Stimulated activated memory B cell treated with anti-CD40 and anti-IgM and Interleukin-4, amounts not matched to agents 10 μg/mL and 1 μg/mL and 100 μg/mL, for 72 hours (primary cell): ENCODE data around the gene CD4.

Experiments
- ATAC-seq: fragments of 150-1000 bp; cut with Tn5 transposase; 2 replicates; pipeline ENCODE4 v1.10.0; 2021
- H3K27ac Mint-ChIP-seq: one replicate; pipeline ENCODE4 v1.8.0; 2022; ENCODE audit warnings: mild to moderate bottlenecking, mixed read lengths
- H3K27me3 Mint-ChIP-seq: one replicate; pipeline ENCODE4 v1.8.0; 2022; ENCODE audit warnings: mixed read lengths
- H3K36me3 Mint-ChIP-seq: one replicate; pipeline ENCODE4 v1.8.0; 2022; ENCODE audit warnings: mixed read lengths
- H3K4me1 Mint-ChIP-seq: one replicate; pipeline ENCODE4 v1.8.0; 2022; ENCODE audit warnings: mixed read lengths
- H3K4me3 Mint-ChIP-seq: one replicate; pipeline ENCODE4 v1.8.0; 2022; ENCODE audit warnings: mild to moderate bottlenecking, moderate library complexity, mixed read lengths
- H3K9me3 Mint-ChIP-seq: one replicate; pipeline ENCODE4 v1.8.0; 2022; ENCODE audit warnings: mixed read lengths

Gene CD4

DNA sequence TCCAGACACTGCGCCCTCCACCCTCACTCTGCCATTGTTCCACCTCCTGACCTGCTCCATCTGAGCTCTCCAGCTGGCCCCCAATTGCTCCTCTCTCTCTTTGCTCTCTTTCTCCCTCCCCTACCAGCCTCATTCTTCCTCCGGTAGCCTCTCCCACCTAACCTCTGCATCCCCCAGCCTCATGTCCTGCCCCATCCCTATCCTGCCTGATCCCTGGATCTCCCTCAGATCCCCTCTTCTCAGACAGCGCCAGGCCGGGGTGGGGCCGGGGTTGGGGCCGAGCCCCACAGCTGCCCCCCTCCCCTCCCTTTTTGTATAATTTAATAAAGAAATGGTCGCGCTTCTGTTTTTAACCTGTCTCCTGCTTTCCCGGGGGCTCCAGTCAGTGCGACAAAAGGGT is 18.7 kb upstream of the CD4 start:
- no peak for ATAC-seq
- Mint-ChIP-seq H3K36me3 (no peaks in the 10 kb centered on the region), H3K9me3 (no peaks in the 10 kb centered on the region), H3K27ac (no peak overlapping the region), H3K4me3 (no peak overlapping the region), H3K27me3 (peaks cover 89% of the 10 kb centered on the region), H3K4me1 (peaks cover 53% of the 10 kb centered on the region)

DNA sequence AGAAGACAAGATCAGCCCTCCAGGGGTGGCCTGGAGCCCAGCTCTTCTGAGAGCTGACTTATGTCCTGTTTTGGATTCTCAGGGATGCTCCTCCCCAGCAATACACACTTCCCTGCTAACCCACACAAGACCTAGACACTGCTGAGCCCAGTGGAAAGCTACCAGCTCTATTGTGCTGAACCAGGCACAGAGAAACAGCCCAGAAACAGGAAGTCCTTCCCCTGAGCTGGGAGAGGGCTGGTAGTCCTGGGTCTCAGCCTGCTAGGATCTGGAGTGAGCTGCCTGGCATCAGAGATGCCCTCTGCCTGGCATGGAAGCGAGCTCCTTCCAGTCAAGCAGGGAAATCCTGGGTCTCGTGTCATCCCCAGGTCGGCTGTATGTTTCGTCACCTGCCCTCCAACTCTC is 18.2 kb upstream of the CD4 start:
- H3K9me3 Mint-ChIP-seq, result no peaks in the 10 kb centered on the region
- no peaks in the 10 kb centered on the region for H3K36me3 Mint-ChIP-seq
- peaks cover 91% of the 10 kb centered on the region for H3K27me3 Mint-ChIP-seq
- no peak overlapping the region for H3K4me3 Mint-ChIP-seq
- ATAC-seq, result no peak
- H3K4me1 Mint-ChIP-seq, result peaks cover 54% of the 10 kb centered on the region
- no peak overlapping the region for H3K27ac Mint-ChIP-seq

DNA sequence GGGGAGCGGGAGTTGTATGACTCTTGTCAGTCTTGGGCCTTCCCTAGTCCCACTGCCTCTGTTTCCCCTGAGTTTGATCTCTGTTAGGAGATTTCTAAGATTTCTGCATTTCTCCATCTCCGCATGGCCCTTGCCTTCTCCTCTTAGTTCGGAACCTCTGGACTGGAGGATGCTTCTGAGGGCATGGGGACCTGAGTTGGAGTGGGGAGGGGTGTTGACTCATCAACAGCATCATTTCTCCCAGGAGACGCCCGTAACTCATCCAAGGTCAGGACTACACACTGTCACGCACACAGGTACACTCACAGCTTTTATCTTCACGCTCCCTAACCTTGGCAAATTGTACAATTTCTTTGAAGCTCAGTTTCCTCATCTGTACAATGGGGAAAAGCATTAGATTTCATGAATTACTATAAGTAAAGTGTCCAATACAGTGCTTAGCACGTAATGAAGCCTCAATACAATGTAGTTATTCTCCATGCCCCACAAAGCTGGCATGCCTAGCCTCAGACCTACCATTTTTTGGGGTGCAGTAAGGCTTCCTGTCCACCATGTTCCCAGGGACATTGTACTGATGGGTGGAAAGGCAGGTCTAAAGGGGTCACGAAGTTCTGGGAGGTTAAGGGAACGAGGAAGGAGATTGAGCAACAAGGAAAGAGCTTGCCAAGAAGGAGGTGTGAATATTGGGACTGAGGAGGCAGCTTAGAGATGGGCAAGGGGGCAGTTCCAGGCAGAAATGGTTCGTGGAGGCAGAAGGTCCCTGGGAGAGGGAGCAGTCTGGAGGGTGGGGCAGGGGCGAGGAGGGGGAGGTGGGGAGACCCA is 17.6 kb upstream of the CD4 start:
- no peaks in the 10 kb centered on the region for H3K36me3 Mint-ChIP-seq
- peaks cover 97% of the 10 kb centered on the region for H3K27me3 Mint-ChIP-seq
- peaks cover 58% of the 10 kb centered on the region for H3K4me1 Mint-ChIP-seq
- peak overlapping the region; percentile 24 for H3K4me3 Mint-ChIP-seq
- no peaks in the 10 kb centered on the region for H3K9me3 Mint-ChIP-seq
- H3K27ac Mint-ChIP-seq, result no peak overlapping the region
- ATAC-seq, result no peak

DNA sequence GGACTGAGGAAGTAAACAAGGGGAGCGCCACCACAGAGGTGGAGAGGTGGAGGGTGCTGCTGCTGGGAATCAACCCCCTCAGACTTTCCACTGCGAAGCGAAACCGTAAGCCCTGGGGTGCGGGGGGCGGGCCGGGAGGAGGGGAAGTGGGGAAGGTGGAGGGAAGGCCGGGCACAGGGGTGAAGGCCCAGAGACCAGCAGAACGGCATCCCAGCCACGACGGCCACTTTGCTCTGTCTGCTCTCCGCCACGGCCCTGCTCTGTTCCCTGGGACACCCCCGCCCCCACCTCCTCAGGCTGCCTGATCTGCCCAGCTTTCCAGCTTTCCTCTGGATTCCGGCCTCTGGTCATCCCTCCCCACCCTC is 17.0 kb upstream of the CD4 start, which contains the start of gene LAG3:
Gene LAG3 (plus strand): TSS at position 190 of the 365 bp plus-strand sequence. CDS start 333 bp downstream, outside the sequence.
- ATAC-seq, result peak; percentile 38
- peaks cover 98% of the 10 kb centered on the region for H3K27me3 Mint-ChIP-seq
- H3K27ac Mint-ChIP-seq, result no peak within 1 kb of the TSS
- no peaks in the 10 kb centered on the region for H3K36me3 Mint-ChIP-seq
- H3K9me3 Mint-ChIP-seq, result no peaks in the 10 kb centered on the region
- peaks cover 53% of the 10 kb centered on the region for H3K4me1 Mint-ChIP-seq
- H3K4me3 Mint-ChIP-seq, result peak within 1 kb of the TSS; percentile 24

DNA sequence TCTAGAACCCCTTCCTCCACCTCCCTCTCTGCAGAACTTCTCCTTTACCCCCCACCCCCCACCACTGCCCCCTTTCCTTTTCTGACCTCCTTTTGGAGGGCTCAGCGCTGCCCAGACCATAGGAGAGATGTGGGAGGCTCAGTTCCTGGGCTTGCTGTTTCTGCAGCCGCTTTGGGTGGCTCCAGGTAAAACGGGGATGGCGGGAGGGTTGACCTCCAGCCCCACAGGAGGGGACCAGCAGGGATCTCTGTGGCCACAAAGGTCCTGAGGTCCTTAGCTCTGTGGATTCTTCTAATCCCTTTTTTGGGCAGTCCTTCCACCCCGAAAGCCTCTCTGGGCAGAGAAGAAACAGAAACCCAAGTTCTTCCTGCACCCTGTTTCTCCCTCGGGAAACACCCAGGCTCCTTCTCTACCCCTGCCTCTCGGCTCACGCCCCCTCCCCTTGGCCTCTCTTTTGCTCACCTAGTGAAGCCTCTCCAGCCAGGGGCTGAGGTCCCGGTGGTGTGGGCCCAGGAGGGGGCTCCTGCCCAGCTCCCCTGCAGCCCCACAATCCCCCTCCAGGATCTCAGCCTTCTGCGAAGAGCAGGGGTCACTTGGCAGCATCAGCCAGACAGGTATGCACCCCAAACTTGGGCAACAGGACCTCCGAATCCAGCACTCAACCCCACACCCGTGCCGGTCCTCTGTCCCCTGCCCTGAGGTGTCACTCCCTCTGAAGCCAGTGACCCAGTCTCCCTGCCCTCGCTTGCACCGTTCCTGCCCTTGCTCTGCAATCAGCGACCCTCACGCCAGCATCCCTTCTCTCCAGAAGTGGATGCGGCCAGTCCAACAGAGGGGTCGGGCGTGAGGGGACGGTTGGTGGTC is 16.4 kb upstream of the CD4 start:
- Mint-ChIP-seq H3K4me1 (peaks cover 47% of the 10 kb centered on the region), H3K9me3 (no peaks in the 10 kb centered on the region), H3K36me3 (no peaks in the 10 kb centered on the region), H3K4me3 (no peak overlapping the region), H3K27ac (no peak overlapping the region), H3K27me3 (peaks cover 98% of the 10 kb centered on the region)
- no peak for ATAC-seq

DNA sequence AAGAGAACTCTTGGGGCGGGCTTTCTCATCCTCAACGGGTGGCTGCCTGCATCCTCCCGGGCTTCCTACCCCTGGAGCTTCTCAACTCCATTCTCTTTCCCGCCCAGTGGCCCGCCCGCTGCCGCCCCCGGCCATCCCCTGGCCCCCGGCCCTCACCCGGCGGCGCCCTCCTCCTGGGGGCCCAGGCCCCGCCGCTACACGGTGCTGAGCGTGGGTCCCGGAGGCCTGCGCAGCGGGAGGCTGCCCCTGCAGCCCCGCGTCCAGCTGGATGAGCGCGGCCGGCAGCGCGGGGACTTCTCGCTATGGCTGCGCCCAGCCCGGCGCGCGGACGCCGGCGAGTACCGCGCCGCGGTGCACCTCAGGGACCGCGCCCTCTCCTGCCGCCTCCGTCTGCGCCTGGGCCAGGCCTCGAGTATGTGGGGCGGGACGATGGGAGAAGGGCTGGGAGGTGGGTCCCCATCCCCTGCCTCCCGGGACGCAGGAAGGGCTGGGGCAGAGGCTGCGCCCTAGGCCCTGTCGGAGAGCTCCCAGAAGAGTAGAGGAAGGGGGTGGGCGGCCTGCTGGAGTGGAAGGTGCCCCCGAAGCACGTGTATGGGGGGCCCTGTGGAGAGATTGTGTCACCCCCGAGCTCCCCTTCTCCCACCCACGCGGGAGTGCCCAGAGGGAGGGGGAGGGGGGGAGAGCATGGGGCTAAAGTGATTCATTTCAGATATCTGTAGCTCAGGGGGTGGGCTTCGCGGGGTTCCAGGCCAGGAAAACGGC is 15.6 kb upstream of the CD4 start:
- Mint-ChIP-seq H3K36me3 (no peaks in the 10 kb centered on the region), H3K4me3 (no peak overlapping the region), H3K27me3 (peaks cover 98% of the 10 kb centered on the region), H3K9me3 (no peaks in the 10 kb centered on the region), H3K27ac (no peak overlapping the region), H3K4me1 (peaks cover 55% of the 10 kb centered on the region)
- ATAC-seq, result no peak

DNA sequence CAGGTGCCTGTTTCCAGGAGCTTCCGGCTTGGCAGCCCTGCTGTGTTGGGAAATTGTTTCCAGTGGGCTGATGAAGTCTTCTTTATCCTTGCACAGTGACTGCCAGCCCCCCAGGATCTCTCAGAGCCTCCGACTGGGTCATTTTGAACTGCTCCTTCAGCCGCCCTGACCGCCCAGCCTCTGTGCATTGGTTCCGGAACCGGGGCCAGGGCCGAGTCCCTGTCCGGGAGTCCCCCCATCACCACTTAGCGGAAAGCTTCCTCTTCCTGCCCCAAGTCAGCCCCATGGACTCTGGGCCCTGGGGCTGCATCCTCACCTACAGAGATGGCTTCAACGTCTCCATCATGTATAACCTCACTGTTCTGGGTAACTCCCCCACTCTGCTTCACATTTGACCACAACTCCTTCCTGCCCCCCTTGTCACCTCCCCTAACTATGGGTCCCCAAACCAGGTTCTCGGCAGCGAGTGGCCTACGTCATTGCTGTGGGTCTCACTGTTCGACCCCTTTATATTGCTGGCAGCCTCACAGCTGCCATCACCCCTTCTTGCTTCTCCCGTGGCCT is 14.7 kb upstream of the CD4 start:
- no peak overlapping the region for H3K27ac Mint-ChIP-seq

DNA sequence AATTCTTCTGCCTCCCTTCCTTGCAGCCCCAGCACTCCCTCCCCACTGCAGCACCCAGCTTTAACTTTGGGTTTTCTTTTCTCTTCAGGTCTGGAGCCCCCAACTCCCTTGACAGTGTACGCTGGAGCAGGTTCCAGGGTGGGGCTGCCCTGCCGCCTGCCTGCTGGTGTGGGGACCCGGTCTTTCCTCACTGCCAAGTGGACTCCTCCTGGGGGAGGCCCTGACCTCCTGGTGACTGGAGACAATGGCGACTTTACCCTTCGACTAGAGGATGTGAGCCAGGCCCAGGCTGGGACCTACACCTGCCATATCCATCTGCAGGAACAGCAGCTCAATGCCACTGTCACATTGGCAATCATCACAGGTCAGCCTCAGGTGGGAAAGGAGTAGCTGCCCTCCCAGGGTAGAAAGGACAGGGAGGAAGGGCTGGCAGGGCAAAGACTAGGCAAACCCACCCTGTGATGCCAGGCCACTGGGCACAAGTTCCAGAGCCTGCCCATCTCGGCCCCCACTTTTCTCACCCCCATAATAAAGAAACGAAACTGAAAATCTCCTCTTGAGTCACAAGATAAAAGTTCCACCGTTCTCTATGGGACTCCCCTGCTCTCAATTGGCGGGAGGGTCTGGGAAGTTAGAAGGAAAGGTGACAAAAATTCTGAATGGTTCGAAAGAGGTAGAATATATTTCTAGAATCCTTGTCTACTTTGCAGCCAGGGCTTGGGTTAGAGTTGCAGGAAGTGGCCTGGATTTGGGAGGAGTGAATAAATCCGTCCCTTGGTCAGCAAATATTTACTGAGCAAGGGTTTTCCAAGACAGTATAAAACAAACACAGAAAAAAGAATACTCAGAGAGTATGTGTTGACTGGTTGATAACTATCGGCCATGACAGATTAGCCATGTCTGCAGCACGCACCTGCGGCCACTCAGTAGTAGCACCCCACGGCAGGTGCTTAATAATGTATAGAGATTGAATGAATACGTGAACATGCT is 13.8 kb upstream of the CD4 start:
- no peak overlapping the region for H3K4me3 Mint-ChIP-seq
- ATAC-seq, result no peak
- no peak overlapping the region for H3K27ac Mint-ChIP-seq
- H3K4me1 Mint-ChIP-seq, result peaks cover 68% of the 10 kb centered on the region
- H3K27me3 Mint-ChIP-seq, result peaks cover 83% of the 10 kb centered on the region
- H3K9me3 Mint-ChIP-seq, result no peaks in the 10 kb centered on the region
- no peaks in the 10 kb centered on the region for H3K36me3 Mint-ChIP-seq

More for the DNA sequence above, 14.7 kb upstream of the CD4 start:
- Mint-ChIP-seq H3K4me3 (no peak overlapping the region), H3K36me3 (no peaks in the 10 kb centered on the region), H3K4me1 (peaks cover 63% of the 10 kb centered on the region), H3K27me3 (peaks cover 92% of the 10 kb centered on the region), H3K9me3 (no peaks in the 10 kb centered on the region)
- ATAC-seq, result no peak

DNA sequence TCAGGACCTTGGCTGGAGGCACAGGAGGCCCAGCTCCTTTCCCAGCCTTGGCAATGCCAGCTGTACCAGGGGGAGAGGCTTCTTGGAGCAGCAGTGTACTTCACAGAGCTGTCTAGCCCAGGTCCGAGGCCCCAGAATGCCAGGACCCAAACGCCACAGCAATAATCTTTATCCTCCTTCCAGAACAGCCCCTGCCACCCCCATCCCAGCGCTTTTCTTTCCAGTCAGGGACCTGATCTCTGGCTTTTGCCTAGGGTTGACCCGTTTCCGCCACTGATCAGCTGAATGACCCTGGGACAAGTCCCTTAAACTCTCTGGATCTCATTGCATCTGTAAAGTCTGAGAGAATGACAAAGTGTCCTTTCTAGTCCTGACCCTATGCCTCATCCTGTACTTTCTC is 11.9 kb upstream of the CD4 start:
- Mint-ChIP-seq H3K27me3 (peaks cover 64% of the 10 kb centered on the region), H3K4me3 (no peak overlapping the region)

DNA sequence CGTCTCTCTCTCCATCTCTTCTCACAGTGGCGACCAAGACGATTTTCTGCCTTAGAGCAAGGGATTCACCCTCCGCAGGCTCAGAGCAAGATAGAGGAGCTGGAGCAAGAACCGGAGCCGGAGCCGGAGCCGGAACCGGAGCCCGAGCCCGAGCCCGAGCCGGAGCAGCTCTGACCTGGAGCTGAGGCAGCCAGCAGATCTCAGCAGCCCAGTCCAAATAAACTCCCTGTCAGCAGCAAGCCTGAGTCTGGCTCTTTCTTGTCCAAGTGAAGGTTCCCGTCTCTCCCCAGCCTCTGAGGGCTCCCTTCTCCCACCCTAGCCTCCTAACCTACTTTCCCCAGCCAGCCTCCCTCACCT is 11.1 kb upstream of the CD4 start:
- Mint-ChIP-seq H3K9me3 (no peaks in the 10 kb centered on the region), H3K4me1 (peaks cover 57% of the 10 kb centered on the region), H3K4me3 (peak overlapping the region; percentile 70), H3K36me3 (no peaks in the 10 kb centered on the region), H3K27ac (peak overlapping the region; percentile 63), H3K27me3 (peaks cover 58% of the 10 kb centered on the region)
- no peak for ATAC-seq

More for the DNA sequence above, 11.9 kb upstream of the CD4 start:
- Mint-ChIP-seq H3K4me1 (peaks cover 63% of the 10 kb centered on the region), H3K36me3 (no peaks in the 10 kb centered on the region), H3K27ac (no peak overlapping the region), H3K9me3 (no peaks in the 10 kb centered on the region)
- no peak for ATAC-seq

DNA sequence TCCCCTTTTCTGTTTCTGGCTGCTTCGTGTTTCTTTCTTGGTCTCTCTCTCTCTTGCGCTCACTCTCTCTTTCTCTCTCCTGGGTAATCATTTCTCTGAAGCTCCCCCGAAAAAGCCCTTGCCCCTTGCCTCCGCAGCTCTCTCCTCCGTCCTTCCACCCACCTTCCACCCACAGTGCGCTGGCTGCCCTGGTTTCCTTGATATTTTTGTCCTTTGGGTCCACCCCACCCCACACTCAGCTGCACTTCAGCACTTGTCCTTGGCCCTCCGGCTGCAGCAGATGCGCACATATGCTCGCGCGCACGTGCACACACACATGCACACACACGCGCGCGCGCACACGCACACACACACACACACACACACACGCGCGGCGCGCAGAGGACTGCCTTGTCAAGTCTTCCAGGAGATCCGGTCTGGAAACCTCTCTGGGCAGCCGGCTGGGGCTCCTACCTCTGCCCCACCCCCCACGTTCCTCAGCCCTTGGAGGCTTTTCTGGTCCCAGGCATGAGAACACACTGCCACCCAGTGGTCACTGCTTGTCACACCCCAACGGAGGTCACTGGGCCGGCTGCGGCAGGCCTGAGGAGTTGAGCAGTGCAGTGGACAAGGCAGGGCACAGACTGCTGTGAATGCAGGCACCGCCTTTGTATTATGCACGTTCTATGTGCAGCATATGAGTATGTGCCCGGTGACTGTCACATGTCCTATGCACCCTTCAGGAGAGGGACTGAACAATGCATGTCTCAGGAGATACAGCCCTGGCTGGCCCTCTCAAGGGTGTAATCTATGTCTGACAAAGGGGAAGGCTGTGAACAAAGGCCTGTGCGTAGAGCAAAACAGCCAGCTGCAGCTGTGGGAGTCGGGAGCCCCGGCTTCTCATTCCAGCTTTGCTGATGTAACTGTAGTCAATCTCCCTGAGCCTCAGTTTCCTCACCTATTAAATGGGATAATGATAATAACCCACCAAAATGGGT is 10.5 kb upstream of the CD4 start:
- ATAC-seq, result peak; percentile 90
- H3K36me3 Mint-ChIP-seq, result no peaks in the 10 kb centered on the region
- H3K27me3 Mint-ChIP-seq, result peaks cover 51% of the 10 kb centered on the region
- peak overlapping the region; percentile 63 for H3K27ac Mint-ChIP-seq
- no peaks in the 10 kb centered on the region for H3K9me3 Mint-ChIP-seq
- H3K4me3 Mint-ChIP-seq, result peak overlapping the region; percentile 70
- H3K4me1 Mint-ChIP-seq, result peaks cover 60% of the 10 kb centered on the region

DNA sequence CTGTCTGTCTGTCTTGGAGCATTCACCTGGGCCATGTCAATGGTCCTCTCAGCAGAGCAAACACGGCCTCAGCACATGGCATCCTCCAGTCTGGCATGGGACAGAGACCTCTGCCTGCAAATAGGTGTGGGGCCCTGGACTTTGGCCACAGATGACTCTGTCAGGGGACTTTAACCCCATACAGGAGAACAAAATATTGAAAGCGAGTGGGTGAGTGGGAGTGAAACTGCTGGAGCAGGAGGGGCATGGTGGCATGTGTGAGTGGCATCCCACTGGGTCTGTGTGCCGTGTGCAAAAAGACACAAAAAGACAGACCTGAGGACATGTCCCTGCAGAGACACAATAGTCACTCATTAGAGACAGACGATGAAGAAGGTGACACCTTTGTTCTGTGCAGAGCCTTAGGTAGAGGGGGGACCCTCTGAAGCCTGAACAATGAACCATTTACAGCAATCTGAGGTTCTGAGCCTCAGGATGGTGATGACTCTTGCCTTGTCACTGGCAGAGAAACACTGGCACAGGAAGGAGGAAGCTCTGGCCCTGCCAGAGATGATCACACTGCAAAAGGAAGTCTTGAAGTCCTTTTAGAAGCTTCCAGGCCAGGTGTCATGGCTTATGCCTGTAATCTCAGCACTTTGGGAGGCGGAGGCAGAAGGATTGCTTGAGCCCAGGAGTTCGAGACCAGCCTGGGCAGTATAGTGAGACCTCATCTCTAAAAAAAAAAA is 9.5 kb upstream of the CD4 start:
- ATAC-seq, result no peak
- H3K27me3 Mint-ChIP-seq, result peaks cover 41% of the 10 kb centered on the region
- H3K4me1 Mint-ChIP-seq, result peaks cover 56% of the 10 kb centered on the region
- no peaks in the 10 kb centered on the region for H3K9me3 Mint-ChIP-seq
- H3K36me3 Mint-ChIP-seq, result no peaks in the 10 kb centered on the region
- no peak overlapping the region for H3K27ac Mint-ChIP-seq
- no peak overlapping the region for H3K4me3 Mint-ChIP-seq

DNA sequence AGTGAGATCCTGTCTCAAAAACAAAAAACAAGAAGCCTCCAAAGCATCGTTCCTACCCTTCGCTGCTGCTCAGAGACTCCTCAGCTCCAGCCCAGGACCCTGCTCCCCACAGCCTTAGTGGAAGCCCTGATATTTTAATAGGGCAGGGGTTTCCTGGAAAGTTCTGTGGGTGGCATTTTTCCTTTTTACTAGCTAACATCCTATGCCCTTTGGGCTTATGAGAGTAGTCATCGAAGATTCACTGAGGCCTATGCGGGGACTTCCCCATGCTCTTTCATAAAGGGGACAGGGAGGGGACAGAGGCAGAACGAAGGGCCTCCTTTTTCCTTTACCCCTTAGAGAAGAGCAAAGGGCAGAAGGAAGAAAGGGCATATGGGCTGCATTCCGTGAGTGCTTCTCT is 8.8 kb upstream of the CD4 start:
- no peaks in the 10 kb centered on the region for H3K36me3 Mint-ChIP-seq
- peak overlapping the region; percentile 40 for H3K4me3 Mint-ChIP-seq
- H3K27me3 Mint-ChIP-seq, result peaks cover 34% of the 10 kb centered on the region
- H3K27ac Mint-ChIP-seq, result no peak overlapping the region
- ATAC-seq, result peak; percentile 73
- peaks cover 49% of the 10 kb centered on the region for H3K4me1 Mint-ChIP-seq
- H3K9me3 Mint-ChIP-seq, result no peaks in the 10 kb centered on the region
